GM12878 (cell line): Measurements from ENCODE around the gene CTSC. TPM values are rescaled to one million over a fixed set of nuclear protein-coding genes. Genes with fewer than 3 reads are reported as not detected.
"Not testable (repeated sequence)": the region's sequence is repeated elsewhere in the genome, so short reads cannot be mapped to it uniquely, and the experiment has no call there.

Experiments
- ATAC-seq: fragments of 200-7000 bp; cut with Tn5 transposase; 3 replicates; pipeline ENCODE4 v1.9.1; 2020; ENCODE audit warnings: mild to moderate bottlenecking, moderate library complexity
- BruUV-seq: library from RNA; stranded (reverse); fragments of 400-500 nt; replicated peaks from 2 replicates; lab custom pipeline; 2021; lab: Mats Ljungman, UMichigan
- CTCF ChIA-PET: fragments of 300-600 bp; sonication (Branson Sonifier 250); formaldehyde crosslinking; extraction: SDS; loops from one replicate; lab custom pipeline; 2021; ENCODE audit warnings: inconsistent platforms; lab: Yijun Ruan, JAX
- POLR2A ChIA-PET: fragments of 350-600 bp; formaldehyde crosslinking; extraction: SDS; loops from one replicate; lab custom pipeline; 2021; ENCODE audit warnings: inconsistent platforms; lab: Charles Lee
- RAD21 ChIA-PET: fragments of 300-600 bp; sonication (Branson Sonifier 250); formaldehyde crosslinking; loops from one replicate; lab custom pipeline; 2023; ENCODE audit warnings: antibody characterized with exemption; ENCODE audit not compliant: unreplicated experiment; lab: Charles Lee
- SMC1A ChIA-PET: fragments of 300-600 bp; sonication (Branson Sonifier 250); formaldehyde crosslinking; loops from one replicate; lab custom pipeline; 2023; ENCODE audit not compliant: unreplicated experiment, uncharacterized antibody; lab: Charles Lee
- DNase-seq: peaks from one replicate; pipeline ENCODE4 v3.0.0-alpha.2; 2011; ENCODE audit warnings: low read depth, low spot score
- FAIRE-seq: peaks from 3 replicates; lab custom pipeline; 2011; peaks lifted over from hg19 to GRCh38; lab: Jason Lieb, UNC
- H2AFZ ChIP-seq: 2 replicates; pipeline ENCODE4 v1.6.0; 2011; ENCODE audit warnings: low read depth, low read length, control low read depth; ENCODE audit not compliant: control insufficient read depth
- H3K27ac ChIP-seq: 2 replicates; pipeline ENCODE4 v1.5.1; 2011; ENCODE audit warnings: control low read depth; ENCODE audit not compliant: control insufficient read depth, insufficient read depth
- H3K27me3 ChIP-seq, 2 experiments: replicated peaks in 1 of 2; 2 replicates each; pipeline versions ENCODE4 v1.6.0 to v1.6.1; 2011; ENCODE audit warnings: low read length in 1 of 2; ENCODE audit not compliant: control insufficient read depth in 2 of 2, insufficient read depth in 2 of 2
- H3K36me3 ChIP-seq, 2 experiments: 2 replicates each; pipeline ENCODE4 v1.5.1; 2011; ENCODE audit warnings: low read length in 1 of 2; ENCODE audit not compliant: control insufficient read depth in 2 of 2, insufficient read depth in 2 of 2
- H3K4me1 ChIP-seq: 2 replicates; pipeline ENCODE4 v1.6.1; 2011; ENCODE audit warnings: mild to moderate bottlenecking, low read length, moderate library complexity, mixed read lengths; ENCODE audit not compliant: control insufficient read depth, insufficient read depth
- H3K4me2 ChIP-seq: 2 replicates; pipeline ENCODE4 v1.6.0; 2011; ENCODE audit warnings: control low read depth; ENCODE audit not compliant: control insufficient read depth, insufficient read depth
- H3K4me3 ChIP-seq: fragments of 200-600 bp; sonication (generic); 2 replicates; pipeline ENCODE4 v1.5.1; 2016
- H3K79me2 ChIP-seq: 2 replicates; pipeline ENCODE4 v1.6.0; 2011; ENCODE audit warnings: low read length; ENCODE audit not compliant: control insufficient read depth, insufficient read depth
- H3K9ac ChIP-seq: 2 replicates; pipeline ENCODE4 v1.8.0; 2011; ENCODE audit warnings: low read length, control low read depth, mixed read lengths; ENCODE audit not compliant: control insufficient read depth, insufficient read depth
- H3K9me3 ChIP-seq: replicated peaks from 3 replicates; pipeline ENCODE4 v1.5.1; 2011; ENCODE audit warnings: mild to moderate bottlenecking, low read length; ENCODE audit not compliant: control insufficient read depth, insufficient read depth
- H4K20me1 ChIP-seq: 2 replicates; pipeline ENCODE4 v1.6.0; 2011; ENCODE audit not compliant: control insufficient read depth, insufficient read depth
- ATF7 ChIP-seq: fragments of 450-650 bp; IDR thresholded peaks from 2 replicates; pipeline ENCODE4 v1.6.1; 2016; ENCODE audit warnings: low read depth, mild to moderate bottlenecking
- SREBF1 ChIP-seq: IDR thresholded peaks from 2 replicates; pipeline ENCODE4 v1.6.1; 2012; ENCODE audit warnings: mild to moderate bottlenecking, low read length
- ZNF217 ChIP-seq: fragments of 450-650 bp; IDR thresholded peaks from 2 replicates; pipeline ENCODE4 v1.6.1; 2017; ENCODE audit warnings: antibody characterized with exemption, mild to moderate bottlenecking
- WGBS: methylation state at CpG from one replicate; pipeline ENCODE4 v1.1.6; 2016; ENCODE audit warnings: low lambda C conversion rate; ENCODE audit not compliant: insufficient replicate concordance, insufficient coverage; ENCODE audit errors: missing lambda C conversion rate; 5-methylcytosine and 5-hydroxymethylcytosine counted together
- in situ Hi-C: fragments of 300-500 bp; cut with MboI; formaldehyde crosslinking; loops from 9 replicates; pipeline ENCODE4 v1.14.3; 2018; ENCODE audit warnings: mixed read lengths
- intact Hi-C: fragments of 100-400 bp; cut with micrococcal nuclease; formaldehyde crosslinking; loops from one replicate; pipeline ENCODE4 v1.14.2; 2022; ENCODE audit not compliant: unreplicated experiment
- polyA plus RNA-seq, 11 experiments: library from polyadenylated mRNA; depleted of rRNA in 4 of 11; unstranded in 6 of 11; stranded (reverse) in 5 of 11; fragments of >200 nt; fragmentation: Nextera tagmentation in 4 of 11; fragmentation: Illumina TruSeq in 1 of 11; extraction: Ambion mirVana in 4 of 11; extraction: Trizol in 1 of 11; gene quantifications; 1 replicate in 1 of 11; 2 replicates in 10 of 11; pipeline versions ENCODE4 v1.2.1 to v1.2.3, GENCODE V29; 2011 to 2016; ENCODE audit warnings: inconsistent platforms in 2 of 11, missing spikeins in 2 of 11, low read depth in 1 of 11
- total RNA-seq, 4 experiments: library from RNA; depleted of rRNA in 3 of 4; stranded (reverse); fragments of >200 nt in 3 of 4; fragmentation: Illumina TruSeq in 1 of 4; extraction: Trizol in 1 of 4; gene quantifications; 2 replicates each; pipeline versions ENCODE4 v1.2.1 to v1.2.3, GENCODE V29; 2013 to 2021

Gene CTSC
- total and polyA plus RNA-seq, 10 of the 15 experiments (the other 5 are each of a cell fraction or from before 2014, with no cell fraction given): 289 to 1,123 (median 430) TPM

DNA sequence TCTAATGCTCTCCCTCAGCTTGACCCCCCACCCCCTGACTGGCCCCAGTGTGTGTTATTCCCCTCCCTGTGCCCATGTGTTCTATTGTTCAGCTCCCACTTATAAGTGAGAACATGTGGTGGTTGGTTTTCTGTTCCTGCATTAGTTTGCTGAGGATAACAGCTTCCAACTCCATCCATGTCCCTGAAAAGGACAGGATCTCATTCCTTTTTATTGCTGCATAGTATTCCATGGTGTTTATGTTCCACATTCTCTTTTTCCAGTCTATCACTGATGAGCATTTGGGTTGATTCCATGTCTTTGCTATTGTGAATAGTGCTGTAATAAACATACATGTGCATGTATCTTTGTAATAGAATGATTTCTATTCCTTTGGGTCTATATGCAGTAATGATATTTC, 16.1 kb downstream of the CTSC start:
- H3K4me2 ChIP-seq, H3K9me3 ChIP-seq, H3K4me3 ChIP-seq, H3K27me3 ChIP-seq, FAIRE-seq, H4K20me1 ChIP-seq, in situ Hi-C loops, ATAC-seq, intact Hi-C loops, H3K4me1 ChIP-seq, H2AFZ ChIP-seq, DNase-seq, H3K27ac ChIP-seq, BruUV-seq, H3K9ac ChIP-seq: not testable (repeated sequence)
- RAD21 ChIA-PET: interaction anchor here (0.7 kb wide), 1 partner anchor 20 kb away, joined by 3 read pairs; no protein-coding TSS in a partner anchor
- POLR2A ChIA-PET: interaction anchor here (1.4 kb wide), 1 partner anchor 16 kb away, joined by 4 read pairs; the partner anchor contains the start of gene CTSC
- TF ChIP-seq ZNF217: peak; percentile 28; the same call in 1 of the 2 replicates
- SMC1A ChIA-PET: interaction anchor here (3.7 to 12.3 kb wide), 3 partner anchors 8 to 34 kb away, joined by 25 to 288 read pairs (median 171); no protein-coding TSS in a partner anchor
- peaks cover 32% of the 10 kb centered on the region for H3K79me2 ChIP-seq
- H3K36me3 ChIP-seq: peaks cover 2 to 13% of the 10 kb centered on the region in 2 experiments
- CTCF ChIA-PET: interaction anchor here (1.1 kb wide), 1 partner anchor 14 kb away, joined by 3 read pairs; no protein-coding TSS in a partner anchor

DNA sequence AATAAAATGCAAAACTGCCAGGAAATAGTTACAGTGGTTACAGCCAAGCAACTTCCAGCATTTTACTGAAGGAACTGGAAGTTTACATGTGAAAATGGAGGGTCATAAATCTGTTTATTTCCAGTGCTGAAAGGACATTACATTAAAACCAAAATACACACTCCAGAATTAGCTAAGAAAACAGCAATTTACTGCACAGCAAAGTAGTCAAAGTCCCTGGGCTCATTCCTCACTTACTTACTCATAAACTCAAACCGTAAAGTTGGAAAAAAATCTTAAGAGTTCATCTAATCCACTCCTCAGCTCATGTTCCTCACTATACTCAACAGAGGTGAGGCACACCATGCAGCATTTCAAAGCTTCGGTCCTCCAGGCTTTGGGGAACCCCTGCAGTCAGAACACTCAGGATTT, 17.4 kb downstream of the CTSC start:
- TF ChIP-seq SREBF1 (no peak), ATF7 (no peak)
- TF ChIP-seq, all 136 proteins: peak for 0
- ChIA-PET POLR2A (interaction anchor here (0.5 to 1.4 kb wide), 6 partner anchors 12 to 115 kb away, joined by 3 to 8 read pairs (median 4); partner anchors contain the start of gene CTSC), CTCF (interaction anchor here (0.6 to 1.8 kb wide), 4 partner anchors 12 to 304 kb away, joined by 3 read pairs; no protein-coding TSS in a partner anchor), SMC1A (interaction anchor here (1.0 to 12.3 kb wide), 6 partner anchors 9 to 159 kb away, joined by 3 to 288 read pairs (median 4); no protein-coding TSS in a partner anchor), RAD21 (interaction anchor here (0.9 to 1.3 kb wide), 2 partner anchors 17 to 35 kb away, joined by 3 to 5 read pairs; partner anchors contain the start of gene CTSC)
- no peaks in the 10 kb centered on the region for H3K27me3 ChIP-seq
- DNase-seq (no peak), FAIRE-seq (no peak), ATAC-seq (peak; percentile 37; the same call in 2 of the 3 replicates)
- H3K36me3 ChIP-seq: peaks cover 4 to 9% of the 10 kb centered on the region in 2 experiments; a peak in 3 of 4 replicates
- intact Hi-C loops: no loop called here
- peaks cover 21% of the 10 kb centered on the region for H3K79me2 ChIP-seq
- no peaks in the 10 kb centered on the region for H3K4me1 ChIP-seq
- in situ Hi-C loops: no loop called here
- no peak overlapping the region for H3K4me3 ChIP-seq
- no peak overlapping the region for H2AFZ ChIP-seq
- H3K4me2 ChIP-seq: no peak overlapping the region
- 95% methylated on average over 2 of the region's 2 CpGs for WGBS
- no peak overlapping the region for H3K9ac ChIP-seq
- H3K27ac ChIP-seq: no peak overlapping the region
- no TSS peak for BruUV-seq
- H3K9me3 ChIP-seq: peaks cover 1% of the 10 kb centered on the region; the same call in 2 of the 3 replicates
- H4K20me1 ChIP-seq: no peaks in the 10 kb centered on the region
